ENCODE measurements around the gene RAD1. TPM values are rescaled to one million over a fixed set of nuclear protein-coding genes. Genes with fewer than 3 reads are reported as not detected.
"Not testable (repeated sequence)": the region's sequence is repeated elsewhere in the genome, so short reads cannot be mapped to it uniquely, and the experiment has no call there.

Gene RAD1
- polyA plus RNA-seq (2013, experiment 1 of 2; ENCODE audit: insufficient read length) = 25.9 TPM
- polyA plus RNA-seq (2013, experiment 2 of 2; ENCODE audit: insufficient read length) = 26.6 TPM

GRCh38 chr5:34915139-34915855, at the start of gene RAD1, which contains the start of gene BRIX1:
Gene RAD1, minus strand, starts transcription at chr5:34915504. Its CDS starts 612 bp downstream, at chr5:34914892.
Gene BRIX1, plus strand, starts transcription at chr5:34915711. Its CDS starts 28 bp downstream, at chr5:34915739.
- peak; percentile 97 for DNase-seq

- peak; percentile 47 for DNase-seq
These were observed 44.0 kb upstream of the RAD1 start for GRCh38 chr5:34959323-34959722.

GRCh38 chr5:34957857-34958690, 42.8 kb upstream of the RAD1 start:
- DNase-seq = peak; percentile 28

GRCh38 chr5:34957321-34957720, 42.0 kb upstream of the RAD1 start:
- peak; percentile 8 for DNase-seq

- DNase-seq = no peak
These were observed 29.2 kb upstream of the RAD1 start for GRCh38 chr5:34944460-34945047.

GRCh38 chr5:34944044-34944443, 28.7 kb upstream of the RAD1 start:
- DNase-seq = no peak

GRCh38 chr5:34941936-34942335, 26.6 kb upstream of the RAD1 start:
- no peak for DNase-seq

- DNase-seq = no peak
These were observed 17.6 kb upstream of the RAD1 start for GRCh38 chr5:34932947-34933346.

- DNase-seq = no peak
These were observed 15.6 kb upstream of the RAD1 start for GRCh38 chr5:34930870-34931269.

- DNase-seq = peak; percentile 16
These were observed 15.1 kb upstream of the RAD1 start for GRCh38 chr5:34930462-34930844.

- DNase-seq = peak; percentile 78
These were observed 14.6 kb upstream of the RAD1 start for GRCh38 chr5:34929720-34930461.

- DNase-seq = peak; percentile 98
These were observed 13.9 kb upstream of the RAD1 start, which contains the start of gene DNAJC21 for GRCh38 chr5:34929134-34929719. Gene DNAJC21, plus strand, starts transcription at chr5:34929559. Its CDS starts 261 bp downstream, at chr5:34929820.

GRCh38 chr5:34928267-34928666, 13.0 kb upstream of the RAD1 start:
- no peak for DNase-seq

- no peak for DNase-seq
These were observed 12.5 kb upstream of the RAD1 start for GRCh38 chr5:34927785-34928184.

GRCh38 chr5:34926318-34926888, 11.1 kb upstream of the RAD1 start:
- no peak for DNase-seq

GRCh38 chr5:34924462-34924765, 9.1 kb upstream of the RAD1 start:
- no peak for DNase-seq

- peak; percentile 87 for DNase-seq
These were observed 8.6 kb upstream of the RAD1 start for GRCh38 chr5:34923694-34924461.

- DNase-seq = not testable (repeated sequence)
These were observed 8.0 kb upstream of the RAD1 start for GRCh38 chr5:34923256-34923655.

- no peak for DNase-seq
These were observed 3.8 kb upstream of the RAD1 start for GRCh38 chr5:34919077-34919476.

- no peak for DNase-seq
These were observed 2.7 kb upstream of the RAD1 start for GRCh38 chr5:34918025-34918424.

- DNase-seq = no peak
These were observed 1.2 kb upstream of the RAD1 start for GRCh38 chr5:34916518-34916917.

All from fibroblast of skin of abdomen (primary cell).